ENCODE data around the gene KRTAP9-8.
"Not testable (repeated sequence)": the region's sequence is repeated elsewhere in the genome, so short reads cannot be mapped to it uniquely, and the experiment has no call there.

KRTAP9-8 gene

DNA sequence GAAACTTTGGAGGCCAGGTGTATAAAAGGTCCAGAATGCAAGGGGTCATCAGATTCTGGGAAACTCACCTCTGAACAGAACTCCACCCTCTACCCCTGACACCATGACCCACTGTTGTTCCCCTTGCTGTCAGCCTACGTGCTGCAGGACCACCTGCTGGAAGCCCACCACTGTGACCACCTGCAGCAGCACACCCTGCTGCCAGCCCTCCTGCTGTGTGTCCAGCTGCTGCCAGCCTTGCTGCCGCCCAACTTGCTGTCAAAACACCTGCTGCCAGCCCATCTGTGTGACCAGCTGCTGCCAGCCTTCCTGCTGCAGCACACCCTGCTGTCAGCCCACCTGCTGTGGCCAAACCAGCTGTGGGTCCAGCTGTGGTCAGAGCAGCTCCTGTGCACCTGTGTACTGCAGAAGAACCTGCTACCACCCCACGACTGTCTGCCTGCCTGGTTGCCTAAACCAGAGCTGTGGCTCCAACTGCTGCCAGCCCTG is at the start of gene KRTAP9-8:
Gene KRTAP9-8, plus strand, starts transcription at position 51 of the 489 bp plus-strand sequence. Its CDS starts 53 bp downstream, at position 104.
- DNase-seq = not testable (repeated sequence)

- DNase-seq = not testable (repeated sequence)
These were observed 47.9 kb upstream of the KRTAP9-8 start, which contains the start of gene KRTAP9-1 for GRCh38 chr17:41189837-41190318. KRTAP9-1 (plus strand) TSS chr17:41189887; CDS start chr17:41189887, 0 bp downstream.

DNA sequence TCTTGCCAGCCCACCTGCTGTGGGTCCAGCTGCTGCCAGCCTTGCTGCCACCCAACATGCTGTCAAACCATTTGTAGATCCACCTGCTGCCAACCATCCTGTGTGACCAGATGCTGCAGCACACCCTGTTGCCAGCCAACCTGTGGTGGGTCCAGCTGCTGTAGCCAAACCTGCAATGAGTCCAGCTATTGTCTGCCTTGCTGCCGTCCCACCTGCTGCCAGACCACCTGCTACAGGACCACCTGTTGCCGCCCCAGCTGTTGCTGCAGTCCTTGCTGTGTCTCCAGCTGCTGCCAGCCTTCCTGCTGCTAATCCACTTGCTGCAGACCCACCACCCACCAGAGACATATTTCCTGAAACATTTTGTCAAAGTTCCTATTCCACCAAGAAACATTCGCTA is 47.5 kb upstream of the KRTAP9-8 start:
- DNase-seq = no peak

- no peak for DNase-seq
These were observed 41.7 kb upstream of the KRTAP9-8 start for GRCh38 chr17:41196068-41196467.

DNA sequence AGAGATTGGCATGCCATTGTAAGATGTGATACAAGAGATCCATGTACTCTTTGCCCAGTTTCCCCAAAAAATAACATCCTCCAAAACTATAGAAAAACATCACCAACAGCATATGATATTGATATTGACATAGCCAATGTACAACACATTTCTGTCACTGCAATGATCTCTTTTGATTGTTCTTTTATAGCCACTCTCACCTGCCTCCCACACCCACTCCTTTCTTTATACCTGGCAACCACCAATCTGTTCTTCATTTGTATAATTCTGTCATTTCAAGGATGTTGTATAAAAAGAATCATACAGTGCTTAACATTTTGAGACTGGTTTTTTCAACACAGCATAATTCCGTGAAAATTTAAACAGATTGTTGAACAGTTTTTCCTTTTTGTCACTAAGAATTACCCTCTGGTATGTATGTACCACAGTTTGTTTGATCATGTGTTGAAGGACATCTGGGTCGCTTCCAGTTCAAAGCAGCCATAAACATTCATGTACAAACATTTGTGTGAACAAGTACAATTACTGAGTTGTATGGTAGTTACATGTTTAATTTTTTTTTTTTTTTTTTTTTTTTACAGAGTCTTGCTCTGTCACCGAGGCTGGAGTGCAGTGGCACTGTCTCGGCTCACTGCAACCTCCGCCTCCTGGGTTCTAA is 38.2 kb upstream of the KRTAP9-8 start:
- no peak for DNase-seq

DNA sequence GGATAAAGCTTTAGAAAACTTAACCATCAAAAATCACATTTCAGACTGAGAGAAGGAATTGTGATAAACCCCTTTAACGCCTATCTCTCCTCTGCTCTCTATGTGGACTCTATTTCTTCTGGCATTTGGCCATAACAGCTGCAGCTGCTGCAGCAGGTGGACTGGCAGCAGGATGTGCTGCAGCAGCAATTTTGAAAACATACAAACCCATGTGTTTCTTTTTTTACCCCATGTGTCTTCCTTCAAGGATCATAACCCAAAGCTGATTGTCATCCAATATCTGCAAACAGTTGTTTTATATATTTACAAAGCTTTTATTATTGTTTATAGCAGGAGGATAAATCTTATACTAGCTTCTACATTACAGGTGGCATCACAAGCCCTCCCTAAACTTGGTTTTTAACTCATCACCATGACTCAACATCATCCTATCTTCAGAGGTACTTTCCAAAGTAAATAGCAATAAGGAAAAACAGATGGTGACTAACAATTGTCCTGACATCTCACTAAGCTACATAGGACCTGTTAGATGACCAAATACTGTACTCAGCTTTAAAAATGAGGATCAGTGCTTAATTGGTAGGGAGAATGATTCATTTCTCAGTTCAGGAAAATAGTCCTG is 25.8 kb upstream of the KRTAP9-8 start:
- no peak for DNase-seq

DNA sequence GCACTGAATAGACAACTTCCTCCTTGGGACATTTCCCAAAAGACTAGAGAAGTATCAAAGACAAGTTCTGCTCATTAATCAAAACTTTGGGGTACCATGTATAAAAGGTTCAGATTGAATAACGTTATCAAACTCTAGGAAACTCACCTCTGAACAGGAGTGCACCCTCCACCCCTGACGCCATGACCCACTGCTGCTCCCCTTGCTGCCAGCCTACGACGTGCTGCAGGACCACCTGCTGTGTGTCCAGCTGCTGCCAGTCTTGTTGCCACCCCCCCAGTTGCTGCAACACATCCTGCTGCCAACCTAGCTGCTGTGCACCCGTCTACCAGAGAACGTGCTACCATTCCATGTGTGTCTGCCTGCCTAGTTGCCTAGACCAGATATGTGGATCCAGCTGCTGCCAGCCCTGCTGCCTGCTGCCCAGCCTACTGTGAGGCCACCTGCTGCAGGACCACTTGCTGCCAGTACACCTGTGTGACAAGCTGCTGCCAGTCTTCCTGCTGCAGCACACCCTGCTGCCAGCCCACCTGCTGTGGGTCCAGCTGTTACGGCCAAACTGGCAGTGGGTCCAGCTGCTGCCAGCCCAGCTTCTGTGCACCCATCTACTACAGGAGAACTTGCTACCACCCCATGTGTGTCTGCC is 25.2 kb upstream of the KRTAP9-8 start:
- no peak for DNase-seq

DNA sequence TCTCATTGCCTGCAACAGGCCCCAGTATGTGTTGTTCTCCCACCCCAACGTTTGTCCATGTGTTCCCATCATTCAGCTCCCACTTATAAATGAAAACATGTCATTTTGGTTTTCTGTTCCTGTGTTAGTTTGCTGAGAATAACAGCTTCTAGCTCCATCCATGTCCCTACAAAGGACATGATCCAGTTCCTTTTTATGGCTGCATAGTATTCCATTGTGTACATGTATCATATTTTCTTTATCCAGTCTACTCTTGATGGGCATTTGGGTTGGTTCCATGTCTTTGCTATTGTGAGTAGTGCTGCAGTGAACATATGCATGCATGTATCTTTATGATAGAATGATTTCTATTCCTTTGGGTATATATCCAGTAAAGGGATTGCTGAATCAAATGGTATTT is 22.1 kb upstream of the KRTAP9-8 start:
- DNase-seq = no peak

- no peak for DNase-seq
These were observed 14.0 kb upstream of the KRTAP9-8 start for GRCh38 chr17:41223821-41224220.

DNA sequence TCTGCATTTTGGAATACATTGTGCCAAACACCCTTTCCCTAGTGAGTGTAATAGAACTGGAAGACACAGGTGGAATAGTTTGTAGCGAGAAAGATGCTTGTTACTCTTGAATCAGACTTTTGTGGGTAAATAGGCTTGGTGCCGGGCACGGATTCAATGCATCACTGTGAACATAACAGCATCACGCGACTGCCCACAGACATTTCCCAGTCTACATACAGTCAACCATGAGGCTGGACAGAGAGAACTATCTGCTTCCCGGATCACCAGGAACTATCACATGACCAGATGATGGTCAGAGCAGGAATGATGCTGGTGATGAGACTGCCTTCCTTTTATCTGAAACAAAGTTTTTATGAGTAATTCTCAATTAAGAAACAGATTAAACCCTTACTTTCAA is 11.7 kb upstream of the KRTAP9-8 start:
- DNase-seq = no peak

DNA sequence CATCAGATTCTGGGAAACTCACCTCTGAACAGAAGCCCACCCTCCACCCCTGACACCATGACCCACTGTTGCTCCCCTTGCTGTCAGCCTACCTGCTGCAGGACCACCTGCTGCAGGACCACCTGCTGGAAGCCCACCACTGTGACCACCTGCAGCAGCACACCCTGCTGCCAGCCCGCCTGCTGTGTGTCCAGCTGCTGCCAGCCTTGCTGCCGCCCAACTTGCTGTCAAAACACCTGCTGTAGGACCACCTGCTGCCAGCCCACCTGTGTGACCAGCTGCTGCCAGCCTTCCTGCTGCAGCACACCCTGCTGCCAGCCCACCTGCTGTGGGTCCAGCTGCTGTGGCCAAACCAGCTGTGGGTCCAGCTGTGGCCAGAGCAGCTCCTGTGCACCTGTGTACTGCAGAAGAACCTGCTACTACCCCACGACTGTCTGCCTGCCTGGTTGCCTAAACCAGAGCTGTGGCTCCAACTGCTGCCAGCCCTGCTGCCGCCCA is 11.2 kb upstream of the KRTAP9-8 start, which contains the start of gene KRTAP9-2:
Gene KRTAP9-2, plus strand, starts transcription at position 51 of the 498 bp plus-strand sequence. Its CDS starts 7 bp downstream, at position 58.
- DNase-seq = not testable (repeated sequence)

- DNase-seq = no peak
These were observed 7.7 kb upstream of the KRTAP9-8 start for GRCh38 chr17:41230094-41230493.

- no peak for DNase-seq
These were observed 6.1 kb upstream of the KRTAP9-8 start for GRCh38 chr17:41231731-41232130.

DNA sequence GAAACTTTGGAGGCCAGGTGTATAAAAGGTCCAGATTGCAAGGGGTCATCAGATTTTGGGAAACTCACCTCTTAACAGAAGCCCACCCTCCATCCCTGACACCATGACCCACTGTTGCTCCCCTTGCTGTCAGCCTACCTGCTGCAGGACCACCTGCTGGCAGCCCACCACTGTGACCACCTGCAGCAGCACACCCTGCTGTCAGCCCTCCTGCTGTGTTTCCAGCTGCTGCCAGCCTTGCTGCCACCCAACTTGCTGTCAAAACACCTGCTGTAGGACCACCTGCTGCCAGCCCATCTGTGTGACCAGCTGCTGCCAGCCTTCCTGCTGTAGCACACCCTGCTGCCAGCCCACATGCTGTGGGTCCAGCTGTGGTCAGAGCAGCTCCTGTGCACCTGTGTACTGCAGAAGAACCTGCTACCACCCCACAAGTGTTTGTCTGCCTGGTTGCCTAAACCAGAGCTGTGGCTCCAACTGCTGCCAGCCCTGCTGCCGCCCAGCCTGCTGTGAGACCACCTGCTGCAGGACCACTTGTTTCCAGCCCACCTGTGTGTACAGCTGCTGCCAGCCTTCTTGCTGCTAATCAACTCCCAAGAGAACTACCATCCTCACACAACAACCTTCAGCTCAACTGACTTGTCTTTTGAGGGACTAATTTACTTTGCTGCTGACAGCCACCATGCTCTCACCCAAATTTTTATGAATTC is 5.2 kb upstream of the KRTAP9-8 start, which contains the start of gene KRTAP9-3:
Gene KRTAP9-3, plus strand, starts transcription at position 51 of the 707 bp plus-strand sequence. Its CDS starts 53 bp downstream, at position 104.
- DNase-seq = not testable (repeated sequence)

- DNase-seq = not testable (repeated sequence)
These were observed 683 bp upstream of the KRTAP9-8 start for GRCh38 chr17:41237116-41237515.

DNA sequence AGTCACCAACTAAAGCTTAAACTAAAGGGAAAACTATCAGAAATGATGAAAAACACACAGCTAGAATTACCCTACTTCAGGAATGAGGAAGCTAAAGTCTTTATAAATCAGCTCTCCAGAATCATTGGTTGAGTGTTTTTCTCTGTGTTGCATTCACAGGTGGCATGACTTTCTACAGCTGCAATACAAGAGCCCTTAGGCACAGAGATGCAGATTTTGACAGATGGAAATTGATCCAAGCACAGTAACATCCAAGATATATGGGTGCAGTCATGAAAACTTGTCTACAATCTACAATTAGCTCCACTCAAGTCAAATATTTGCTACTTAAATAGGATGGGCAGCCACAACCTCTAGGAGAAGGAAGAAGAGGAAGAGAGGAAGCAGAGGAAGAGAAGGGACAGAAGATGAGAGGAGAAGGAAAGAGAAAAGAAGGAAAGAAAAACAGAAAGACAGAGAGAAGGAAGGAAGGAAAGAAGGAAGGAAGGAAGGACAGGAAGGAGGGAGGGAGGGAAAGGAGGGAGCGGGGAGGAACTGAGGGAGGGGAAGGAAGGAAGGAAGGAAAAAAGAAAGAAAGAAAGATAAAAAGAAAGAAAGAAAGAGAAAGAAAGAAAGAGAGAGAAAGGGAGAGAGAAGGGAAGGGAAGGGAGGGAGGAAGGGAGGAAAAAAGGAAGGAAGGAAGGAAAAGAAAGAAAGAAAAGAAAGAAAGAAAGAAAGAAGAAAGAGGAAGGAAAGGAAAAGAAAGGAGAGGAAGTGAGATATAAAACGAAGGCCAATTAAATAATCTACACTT is 9.4 kb downstream of the KRTAP9-8 start:
- DNase-seq = not testable (repeated sequence)

DNA sequence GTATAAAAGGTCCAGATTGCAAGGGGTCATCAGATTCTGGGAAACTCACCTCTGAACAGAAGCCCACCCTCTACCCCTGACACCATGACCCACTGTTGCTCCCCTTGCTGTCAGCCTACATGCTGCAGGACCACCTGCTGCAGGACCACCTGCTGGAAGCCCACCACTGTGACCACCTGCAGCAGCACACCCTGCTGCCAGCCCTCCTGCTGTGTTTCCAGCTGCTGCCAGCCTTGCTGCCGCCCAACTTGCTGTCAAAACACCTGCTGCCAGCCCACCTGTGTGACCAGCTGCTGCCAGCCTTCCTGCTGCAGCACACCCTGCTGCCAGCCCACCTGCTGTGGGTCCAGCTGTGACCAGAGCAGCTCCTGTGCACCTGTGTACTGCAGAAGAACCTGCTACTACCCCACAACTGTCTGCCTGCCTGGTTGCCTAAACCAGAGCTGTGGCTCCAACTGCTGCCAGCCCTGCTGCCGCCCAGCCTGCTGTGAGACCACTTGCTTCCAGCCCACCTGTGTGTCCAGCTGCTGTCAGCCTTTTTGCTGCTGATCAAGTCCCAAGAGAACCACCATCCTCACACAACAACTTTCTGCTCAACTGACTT is 11.9 kb downstream of the KRTAP9-8 start, which contains the start of gene KRTAP9-4:
Gene KRTAP9-4, plus strand, starts transcription at position 51 of the 604 bp plus-strand sequence. Its CDS starts 34 bp downstream, at position 85.
- DNase-seq = not testable (repeated sequence)

DNA sequence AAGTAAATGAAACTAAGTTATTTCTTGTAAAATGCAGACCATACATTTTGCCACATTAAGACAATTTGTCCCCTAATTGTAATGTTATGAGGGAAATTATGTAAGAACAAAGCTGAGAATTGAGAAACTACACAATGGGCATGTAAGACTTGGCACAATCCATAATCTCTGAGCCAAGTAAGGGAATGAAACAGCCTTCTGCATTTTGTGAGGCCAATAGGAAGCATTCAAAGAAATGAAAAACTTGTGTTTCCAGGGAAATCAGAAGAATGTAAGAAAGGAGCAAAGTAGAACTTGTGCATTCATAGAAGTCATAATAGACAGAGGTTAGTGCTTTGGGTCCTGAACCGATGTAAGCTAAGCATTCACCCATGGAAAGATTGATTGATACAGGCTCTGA is 13.5 kb downstream of the KRTAP9-8 start:
- DNase-seq = no peak

DNA sequence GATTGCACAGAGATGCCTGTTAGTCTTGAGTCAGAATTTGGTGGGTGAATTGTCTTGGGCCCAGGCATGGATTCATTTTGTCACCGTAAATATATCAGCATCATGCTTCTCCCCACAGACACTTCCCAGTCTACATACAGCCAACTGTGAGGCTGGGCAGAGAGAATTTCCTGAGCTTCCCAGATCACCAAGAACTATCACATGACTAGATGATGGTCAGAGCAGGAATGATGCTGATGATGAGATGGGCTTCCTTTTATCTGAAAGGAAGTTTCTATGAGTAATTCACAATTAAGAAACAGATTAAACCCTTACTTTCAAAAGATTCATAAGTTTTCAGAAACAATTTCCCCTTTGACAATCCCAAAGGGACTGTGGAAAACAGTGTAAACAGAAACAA is 17.1 kb downstream of the KRTAP9-8 start:
- no peak for DNase-seq

DNA sequence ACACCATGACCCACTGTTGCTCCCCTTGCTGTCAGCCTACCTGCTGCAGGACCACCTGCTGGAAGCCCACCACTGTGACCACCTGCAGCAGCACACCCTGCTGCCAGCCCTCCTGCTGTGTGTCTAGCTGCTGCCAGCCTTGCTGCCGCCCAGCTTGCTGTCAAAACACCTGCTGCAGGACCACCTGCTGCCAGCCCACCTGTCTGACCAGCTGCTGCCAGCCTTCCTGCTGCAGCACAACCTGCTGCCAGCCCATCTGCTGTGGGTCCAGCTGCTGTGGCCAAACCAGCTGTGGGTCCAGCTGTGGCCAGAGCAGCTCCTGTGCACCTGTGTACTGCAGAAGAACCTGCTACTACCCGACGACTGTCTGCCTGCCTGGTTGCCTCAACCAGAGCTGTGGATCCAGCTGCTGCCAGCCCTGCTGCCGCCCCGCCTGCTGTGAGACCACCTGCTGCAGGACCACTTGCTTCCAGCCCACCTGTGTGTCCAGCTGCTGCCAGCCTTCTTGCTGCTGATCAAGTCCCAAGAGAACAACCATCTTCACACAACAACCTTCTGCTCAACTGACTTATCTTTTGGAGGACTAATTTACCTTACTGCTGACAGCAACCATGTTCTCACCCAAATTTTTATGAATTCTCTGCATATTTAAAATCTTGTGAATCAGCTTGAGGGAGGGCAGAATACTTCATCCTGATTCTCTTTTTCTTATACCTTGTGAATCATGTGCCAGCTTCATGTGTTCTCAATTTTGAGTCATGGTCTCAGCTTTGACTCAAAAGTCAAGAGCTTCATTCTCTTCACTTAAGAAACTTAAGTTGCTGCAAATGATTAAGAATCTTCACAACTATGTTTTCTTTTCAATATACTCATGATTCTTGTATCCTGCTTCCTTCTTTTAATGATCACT is 17.8 kb downstream of the KRTAP9-8 start, which contains the start of gene KRTAP9-9:
Gene KRTAP9-9, plus strand, starts transcription at position 4 of the 910 bp plus-strand sequence.
- not testable (repeated sequence) for DNase-seq
